Middle frontal gyrus (tissue), 1 donor: ENCODE data around the gene IREB2.
"Not testable (repeated sequence)": the region's sequence is repeated elsewhere in the genome, so short reads cannot be mapped to it uniquely, and the experiment has no call there.

Experiments
- DNase-seq: peaks from one replicate; pipeline ENCODE4 v3.0.0-alpha.2; 2015; ENCODE audit warnings: low spot score; ENCODE audit errors: extremely low spot score

IREB2 gene

GRCh38 chr15:78431955-78432354 lies 6.1 kb upstream of the IREB2 start:
- no peak for DNase-seq

DNA sequence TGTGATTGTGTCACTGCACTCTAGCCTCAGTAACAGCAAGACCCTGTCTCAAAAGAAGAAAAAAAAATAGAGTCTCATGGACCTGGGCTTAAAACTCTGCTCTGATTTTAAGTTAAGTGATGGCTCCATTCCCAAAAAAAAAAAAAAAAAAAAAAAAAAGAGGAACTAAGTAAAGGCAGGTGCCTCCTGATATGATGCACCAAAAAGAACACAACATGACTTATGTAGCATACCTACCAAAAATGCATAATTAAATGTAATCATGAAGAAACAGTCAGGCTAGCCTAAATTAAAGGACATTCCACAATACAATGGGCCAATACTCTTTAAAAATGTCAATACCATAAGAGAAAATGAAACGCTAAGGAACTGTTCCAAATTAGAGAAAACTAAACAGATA lies 5.4 kb upstream of the IREB2 start:
- no peak for DNase-seq

GRCh38 chr15:78434134-78434533 lies 3.9 kb upstream of the IREB2 start:
- DNase-seq = no peak

- not testable (repeated sequence) for DNase-seq
These were observed 3.3 kb upstream of the IREB2 start for GRCh38 chr15:78434711-78435110.

DNA sequence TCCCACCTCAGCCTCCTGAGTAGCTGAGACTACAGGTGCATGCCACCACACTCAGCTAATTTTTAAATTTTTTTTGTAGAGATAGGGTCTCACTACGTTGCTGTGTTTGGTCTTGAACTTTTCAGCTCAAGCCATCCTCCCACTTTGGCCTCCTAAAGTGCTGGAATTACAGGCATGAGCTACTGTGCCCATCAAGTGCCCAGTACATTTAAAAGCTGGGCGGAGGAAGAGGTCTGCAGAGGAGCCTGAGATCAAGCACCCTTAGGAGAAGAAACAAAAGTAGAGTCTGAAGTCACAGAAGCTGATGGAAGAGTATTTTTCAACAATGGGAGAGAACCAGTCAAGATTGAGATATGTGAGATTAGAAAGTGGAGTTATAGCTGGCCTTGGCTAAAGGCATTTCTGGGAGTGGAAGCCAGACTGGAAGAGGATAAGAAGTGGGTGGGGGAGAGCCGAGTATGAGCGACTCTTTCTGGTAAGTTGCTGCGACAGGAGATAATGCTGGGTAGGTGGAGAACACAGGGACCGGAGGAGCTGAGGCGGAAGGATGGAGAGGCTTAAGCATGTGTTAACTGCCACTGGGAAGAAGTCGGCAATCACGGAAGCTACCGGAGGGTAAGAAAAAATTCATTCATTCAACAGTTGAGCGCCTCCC lies 782 bp upstream of the IREB2 start:
- DNase-seq = no peak

- no peak for DNase-seq
These were observed 736 bp downstream of the IREB2 start for GRCh38 chr15:78438619-78439285.

DNA sequence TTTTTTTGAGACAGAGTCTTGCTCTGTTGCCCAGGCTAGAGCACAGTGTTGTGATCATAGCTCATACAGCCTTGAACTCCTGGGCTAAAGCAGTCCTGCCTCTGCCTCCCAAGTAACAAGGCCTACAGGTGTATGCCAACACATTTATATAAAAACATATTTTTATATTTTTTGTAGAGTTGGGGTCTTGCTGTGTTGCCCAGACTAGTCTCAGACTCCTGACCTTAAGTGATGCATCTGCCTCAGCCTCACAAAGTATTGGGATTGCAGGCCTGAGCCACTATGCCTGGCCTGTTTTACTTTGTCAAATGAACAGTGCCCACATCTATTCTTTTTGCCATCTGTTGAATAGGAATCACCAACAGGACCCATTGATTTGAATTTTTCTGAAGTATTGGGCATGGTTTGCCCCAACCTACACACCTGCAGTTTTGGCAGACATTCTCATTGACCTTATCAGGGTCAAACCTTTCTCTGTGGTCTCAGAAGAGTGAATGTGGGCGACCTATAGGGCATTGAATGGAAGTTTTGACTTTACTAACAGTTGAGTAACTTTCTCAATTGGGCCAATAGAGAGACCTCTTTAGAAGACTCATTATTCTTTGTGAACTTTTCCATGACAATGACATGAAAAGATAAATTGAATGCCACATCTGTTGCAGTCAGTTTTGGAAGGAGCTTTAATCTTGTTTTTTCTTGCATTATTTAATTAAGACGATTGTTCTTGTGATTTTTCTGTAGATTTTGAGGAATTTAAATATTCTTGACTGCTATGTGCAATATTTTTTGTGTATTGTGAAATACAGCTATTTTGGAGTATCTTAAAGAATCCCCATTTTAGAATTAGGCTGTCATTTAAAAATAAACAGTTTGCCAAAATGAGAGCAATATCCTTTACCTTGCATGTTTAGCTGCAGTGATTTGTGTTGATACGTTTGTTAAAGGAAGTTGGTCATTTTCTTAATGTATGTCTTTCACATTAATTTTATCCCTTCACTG lies 2.7 kb downstream of the IREB2 start:
- DNase-seq = no peak

GRCh38 chr15:78444255-78444654 lies 6.2 kb downstream of the IREB2 start:
- no peak for DNase-seq

- no peak for DNase-seq
These were observed 7.9 kb downstream of the IREB2 start for GRCh38 chr15:78445875-78446274.

DNA sequence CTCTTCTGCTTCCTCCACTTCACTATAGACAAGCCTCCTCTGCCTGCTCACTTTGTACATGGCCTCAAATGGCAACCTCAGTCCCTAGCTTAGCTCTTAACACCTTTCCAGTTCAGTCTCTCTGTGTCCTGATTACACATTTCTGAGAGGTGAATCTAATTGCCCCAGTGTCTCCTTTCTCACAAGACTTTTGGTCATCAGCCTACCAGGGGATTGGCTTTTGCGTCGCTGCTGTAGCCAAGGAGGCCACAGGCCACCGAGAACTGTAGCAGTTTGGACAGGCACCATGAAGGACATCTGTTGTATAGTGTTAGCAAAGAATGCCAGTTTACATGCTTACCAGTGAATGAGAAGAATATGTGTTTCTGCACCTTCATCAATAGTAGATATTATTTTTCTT lies 8.5 kb downstream of the IREB2 start:
- DNase-seq = no peak

DNA sequence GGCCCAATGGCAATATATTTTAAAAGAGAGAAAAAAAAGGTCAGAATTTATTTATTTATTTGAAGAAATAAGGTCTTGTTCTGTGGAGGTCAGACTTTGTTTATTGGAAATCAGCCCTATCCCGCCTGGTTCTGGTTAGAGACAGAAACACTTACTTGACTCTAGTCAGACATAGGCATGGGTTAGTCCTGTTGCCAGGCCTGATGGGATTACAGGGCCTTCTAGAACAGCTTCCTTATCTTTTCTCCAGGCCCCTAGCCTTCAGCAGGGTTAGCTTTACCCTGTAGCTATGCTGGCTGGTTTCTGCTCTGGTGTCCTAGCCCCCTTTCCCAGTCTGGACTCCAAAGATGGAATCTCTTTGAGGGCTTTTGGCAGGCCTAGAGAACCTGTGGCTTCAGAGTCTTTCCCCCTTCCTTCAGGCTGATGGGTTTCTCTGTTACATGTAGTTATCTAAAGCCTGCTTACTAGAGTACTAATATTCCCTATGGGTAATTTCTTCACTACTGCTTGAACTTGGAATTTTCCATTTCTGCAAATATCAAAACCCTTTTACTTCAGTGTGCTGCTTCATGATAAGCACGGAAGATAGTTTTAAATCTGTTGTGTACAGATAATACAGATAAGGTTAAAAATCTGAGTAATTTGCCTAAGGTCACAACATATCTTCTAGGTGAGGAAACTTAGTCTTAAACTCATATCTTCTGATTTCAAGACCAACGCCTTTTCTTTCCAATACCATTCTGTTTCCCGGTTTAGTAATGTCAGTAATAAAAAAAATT lies 10.6 kb downstream of the IREB2 start:
- no peak for DNase-seq

DNA sequence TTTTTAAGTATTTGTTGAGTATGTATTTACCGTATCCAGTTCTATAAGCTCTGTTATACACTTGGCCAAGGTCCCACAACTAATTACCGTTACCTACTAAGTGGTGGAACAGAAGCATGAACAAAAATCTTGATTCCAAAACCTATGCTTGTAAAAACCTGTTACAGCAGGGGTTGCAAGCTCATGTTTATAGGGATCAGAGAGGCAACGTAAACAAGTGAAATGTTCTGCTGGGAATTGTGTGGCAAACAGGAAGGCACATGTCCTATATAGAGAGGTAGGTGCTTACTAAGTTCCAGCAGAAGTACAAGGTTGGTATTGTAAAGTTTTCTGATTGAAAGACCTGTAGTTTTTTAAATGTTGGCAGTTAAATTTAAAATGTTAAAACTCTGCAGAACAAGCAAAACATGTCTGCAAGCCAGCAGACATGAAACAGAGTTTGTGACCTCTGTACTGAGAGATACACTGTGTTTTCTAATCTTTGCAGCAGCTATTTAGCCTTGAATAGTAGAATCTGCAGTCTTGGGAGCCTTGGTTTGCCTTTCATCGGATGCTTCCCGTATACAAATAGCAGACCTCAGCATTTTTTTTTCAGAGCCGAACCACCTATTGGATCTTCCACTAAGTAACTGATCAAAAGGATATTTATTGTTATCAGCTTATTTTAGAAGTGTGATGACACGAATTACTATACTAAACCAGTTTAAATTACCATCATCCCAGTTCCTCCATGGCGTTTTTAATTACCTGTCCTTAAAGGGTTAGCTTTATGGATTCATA lies 11.4 kb downstream of the IREB2 start:
- no peak for DNase-seq

DNA sequence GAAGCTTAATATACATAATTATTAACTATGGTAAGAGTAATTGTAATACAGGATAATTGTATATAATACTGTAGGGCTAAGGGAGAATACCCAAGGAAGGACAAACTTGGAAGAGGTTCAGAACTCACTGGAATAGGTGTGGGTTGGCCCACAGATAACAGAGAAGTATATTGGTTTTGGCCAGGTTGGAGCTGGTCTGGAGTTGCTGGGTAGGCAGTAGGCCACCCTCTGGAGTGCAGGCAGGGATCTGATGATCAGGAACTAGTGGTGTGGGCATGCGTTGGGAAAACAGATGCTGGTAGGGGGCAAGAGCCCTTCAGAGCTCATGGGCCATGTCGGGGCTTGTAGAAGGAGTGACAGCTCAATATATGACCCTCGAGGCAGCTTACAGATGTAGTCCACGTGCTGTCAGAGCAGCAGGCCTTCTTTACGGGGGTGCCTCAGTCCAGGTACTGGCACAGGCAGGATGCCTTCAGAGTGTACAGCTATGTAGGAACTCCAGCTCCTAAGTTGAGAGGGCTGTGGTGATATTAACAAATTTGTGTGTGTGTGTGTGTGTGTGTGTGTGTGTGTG lies 12.4 kb downstream of the IREB2 start:
- DNase-seq = no peak

DNA sequence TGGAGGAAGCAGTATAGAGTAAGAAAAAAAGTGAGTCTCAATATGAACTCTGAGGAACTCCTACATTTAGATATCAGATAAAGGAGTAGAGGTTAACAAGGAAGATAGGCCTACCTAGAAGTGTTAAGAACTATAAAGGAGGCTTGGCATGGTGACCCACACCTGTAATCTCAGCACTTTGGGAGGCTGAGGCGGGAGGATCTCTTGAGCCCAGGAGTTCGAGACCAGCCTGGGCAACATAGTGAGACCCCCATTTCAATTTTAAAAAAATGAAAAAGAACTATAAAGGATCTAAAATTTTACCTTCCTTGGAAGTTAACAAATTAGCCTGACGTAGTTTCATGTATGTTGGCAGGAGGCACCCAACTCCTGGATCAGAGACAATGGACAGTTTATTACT lies 14.5 kb downstream of the IREB2 start:
- DNase-seq = no peak

DNA sequence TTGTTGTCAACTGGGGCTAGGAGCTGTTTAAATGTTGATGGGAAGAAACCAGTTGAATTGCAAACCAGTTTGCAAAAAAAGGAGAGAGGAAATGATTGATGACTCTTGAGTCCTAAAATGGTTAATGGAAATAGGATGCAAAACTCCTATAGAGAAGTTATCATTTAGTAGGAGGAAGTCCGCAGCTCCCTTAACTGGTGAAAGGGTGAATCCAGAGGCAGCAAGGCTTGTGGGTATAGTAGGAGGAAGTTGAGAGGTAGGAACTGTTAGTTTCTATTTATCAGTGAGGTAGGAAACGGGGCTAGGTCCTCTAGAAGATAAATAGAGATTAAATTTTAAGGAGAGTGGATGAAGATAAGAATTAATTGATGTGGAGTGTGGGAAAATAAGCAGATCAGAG lies 15.4 kb downstream of the IREB2 start:
- no peak for DNase-seq

DNA sequence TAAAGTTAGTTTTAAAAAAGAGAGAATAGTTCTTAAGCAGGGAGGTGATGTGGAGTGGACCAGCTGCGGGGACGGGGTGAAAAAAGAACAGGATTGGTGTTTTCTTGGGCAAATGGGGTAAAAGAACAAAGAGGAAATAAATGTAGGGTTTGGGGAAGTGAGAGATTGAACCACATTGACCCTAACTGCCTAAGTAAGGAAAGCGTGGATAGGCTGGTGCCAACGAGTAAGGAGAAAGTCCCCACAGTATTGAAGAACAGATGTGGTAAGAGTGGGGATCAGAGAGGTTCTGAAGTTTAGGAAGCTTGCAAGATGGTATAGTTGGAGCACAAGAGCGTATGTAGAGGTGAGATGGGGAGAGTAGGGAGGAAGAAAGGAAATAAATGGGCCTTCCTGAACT lies 17.0 kb downstream of the IREB2 start:
- no peak for DNase-seq

DNA sequence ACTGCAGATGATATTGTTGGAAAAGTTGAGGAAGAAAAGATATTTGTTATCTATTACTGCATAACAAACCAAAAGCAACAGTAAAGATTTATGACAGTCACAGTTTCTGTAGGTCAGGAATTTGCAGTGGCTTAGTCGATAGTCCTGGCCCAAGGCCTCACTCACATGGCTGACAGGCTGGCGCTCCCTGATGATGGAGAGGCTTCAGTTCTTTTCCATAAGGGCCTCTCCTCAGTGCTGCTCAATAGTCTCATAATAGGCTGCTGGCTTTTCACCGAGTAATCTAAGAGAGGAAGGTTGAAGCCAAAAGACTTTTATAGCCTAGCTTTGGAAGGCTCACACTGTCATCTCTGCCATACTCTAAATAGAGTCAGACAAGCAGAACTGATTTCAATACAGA lies 17.7 kb downstream of the IREB2 start:
- DNase-seq = no peak

DNA sequence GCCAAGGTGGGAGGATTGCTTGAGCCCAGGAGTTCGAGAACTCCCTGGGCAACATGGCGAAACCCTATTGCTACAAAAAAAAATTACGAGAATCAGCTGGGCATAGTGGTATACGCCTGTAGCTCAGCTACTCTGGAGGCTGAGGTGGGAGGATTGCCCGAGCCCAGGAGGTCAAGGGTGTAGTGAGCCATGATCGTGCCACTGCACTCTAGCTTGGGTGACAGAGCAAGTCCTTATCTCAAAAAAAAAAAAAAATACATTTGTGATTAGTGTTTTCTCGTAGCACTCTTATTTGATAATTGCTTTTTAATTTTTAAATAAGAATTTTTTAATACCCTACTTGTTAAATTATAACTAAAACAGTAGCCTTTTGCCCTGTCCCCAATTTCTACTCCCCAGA lies 18.4 kb downstream of the IREB2 start:
- DNase-seq = no peak

- DNase-seq = no peak
These were observed 19.1 kb downstream of the IREB2 start for GRCh38 chr15:78457101-78457500.

GRCh38 chr15:78460737-78461136 lies 22.7 kb downstream of the IREB2 start:
- DNase-seq = no peak
